Subcutaneous preadipocyte (primary cell): ENCODE data around the gene IRF2BP1. TPM values are rescaled to one million over a fixed set of nuclear protein-coding genes. Genes with fewer than 3 reads are reported as not detected.

Source experiments
- total RNA-seq: library from RNA; depleted of rRNA; stranded (reverse); fragments of >200 nt; gene quantifications from 2 replicates; pipeline ENCODE4 v1.2.3, GENCODE V29; 2012

Gene IRF2BP1, protein sequence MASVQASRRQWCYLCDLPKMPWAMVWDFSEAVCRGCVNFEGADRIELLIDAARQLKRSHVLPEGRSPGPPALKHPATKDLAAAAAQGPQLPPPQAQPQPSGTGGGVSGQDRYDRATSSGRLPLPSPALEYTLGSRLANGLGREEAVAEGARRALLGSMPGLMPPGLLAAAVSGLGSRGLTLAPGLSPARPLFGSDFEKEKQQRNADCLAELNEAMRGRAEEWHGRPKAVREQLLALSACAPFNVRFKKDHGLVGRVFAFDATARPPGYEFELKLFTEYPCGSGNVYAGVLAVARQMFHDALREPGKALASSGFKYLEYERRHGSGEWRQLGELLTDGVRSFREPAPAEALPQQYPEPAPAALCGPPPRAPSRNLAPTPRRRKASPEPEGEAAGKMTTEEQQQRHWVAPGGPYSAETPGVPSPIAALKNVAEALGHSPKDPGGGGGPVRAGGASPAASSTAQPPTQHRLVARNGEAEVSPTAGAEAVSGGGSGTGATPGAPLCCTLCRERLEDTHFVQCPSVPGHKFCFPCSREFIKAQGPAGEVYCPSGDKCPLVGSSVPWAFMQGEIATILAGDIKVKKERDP
- total RNA-seq = 18.0 and 21.7 TPM in 2 replicates

DNA sequence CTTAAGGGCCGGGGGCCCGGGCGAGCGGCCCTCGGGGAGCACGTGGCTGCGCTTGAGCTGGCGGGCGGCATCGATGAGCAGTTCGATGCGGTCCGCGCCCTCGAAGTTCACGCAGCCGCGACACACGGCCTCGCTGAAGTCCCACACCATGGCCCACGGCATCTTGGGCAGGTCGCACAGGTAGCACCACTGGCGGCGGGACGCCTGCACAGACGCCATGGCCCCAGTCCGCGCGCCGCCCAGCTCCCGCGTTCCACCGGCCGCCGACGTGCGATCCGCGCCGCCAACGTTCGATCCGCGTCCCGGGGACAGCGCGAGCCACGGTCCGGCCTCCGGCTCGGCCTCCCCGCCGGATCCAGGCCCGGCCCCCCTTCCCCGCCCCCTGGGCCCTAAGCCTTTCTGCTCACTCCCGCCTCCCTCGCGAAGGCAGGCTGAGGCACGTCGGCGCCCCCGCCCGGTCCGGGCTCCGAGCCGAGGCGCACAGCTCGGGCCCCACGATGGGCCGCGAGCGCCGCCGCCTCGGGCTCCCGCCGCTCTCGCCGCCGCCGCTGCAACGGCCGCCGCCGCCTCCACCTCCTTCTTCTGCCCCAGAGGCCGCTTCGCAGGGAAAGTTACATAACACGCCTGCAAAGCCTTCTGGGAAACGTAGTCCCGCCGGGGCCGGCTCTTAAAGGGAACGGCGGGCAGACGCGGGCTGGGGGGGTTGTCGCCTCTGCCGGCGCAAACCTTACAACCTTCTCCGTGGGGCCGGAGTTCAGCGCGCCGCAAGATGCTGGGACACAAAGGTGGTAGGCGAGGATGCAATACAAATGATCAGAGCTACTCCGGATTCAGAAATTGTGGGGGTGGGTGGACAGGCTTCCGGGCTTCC lies at the start of gene IRF2BP1:
Gene IRF2BP1, minus strand, starts transcription at position 586 of the 871 bp plus-strand sequence. Its CDS starts 367 bp downstream, at position 219.

GRCh38 chr19:45913874-45914830 lies 28.2 kb upstream of the IRF2BP1 start, which contains the start of gene NANOS2:
Gene NANOS2, minus strand, starts transcription at chr19:45914778. Its CDS starts 85 bp downstream, at chr19:45914693.

DNA sequence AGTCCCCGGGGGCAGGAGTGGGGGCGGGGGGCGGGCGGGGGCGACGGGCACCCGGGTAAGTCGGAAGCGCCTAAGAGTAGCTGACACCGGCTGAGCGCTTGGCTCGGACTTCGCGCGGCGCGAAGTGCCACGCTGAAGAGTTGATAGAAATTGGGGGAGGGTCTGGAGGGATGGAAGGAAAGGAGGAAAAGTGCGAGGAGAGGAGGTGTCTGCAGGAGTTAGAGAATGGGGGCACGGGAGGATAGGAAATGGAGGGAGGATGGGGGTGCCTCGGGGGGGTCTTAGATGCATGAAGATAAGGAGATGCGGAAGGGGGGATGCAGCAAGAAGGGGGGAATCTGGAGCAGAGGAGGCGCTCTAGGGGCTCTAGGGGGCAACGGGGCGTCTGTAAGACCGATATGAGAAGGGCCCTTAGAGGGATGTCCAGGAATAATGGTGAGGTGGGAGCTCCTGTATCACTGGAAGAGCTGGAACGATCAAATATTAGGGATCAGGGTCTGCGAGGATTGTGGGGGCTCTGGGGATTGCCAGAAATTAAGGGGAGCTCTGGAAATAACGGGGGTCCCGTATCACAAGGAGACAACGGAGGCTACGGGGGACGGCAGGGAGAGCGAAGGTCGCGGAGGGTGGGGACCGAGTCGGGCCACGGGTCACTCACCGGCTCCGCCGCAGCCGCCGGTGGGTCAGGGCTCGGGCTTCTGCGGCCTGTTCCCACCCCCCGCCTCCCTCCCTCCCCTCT lies 16.1 kb upstream of the IRF2BP1 start, which contains the start of gene MYPOP:
Gene MYPOP, minus strand, starts transcription at position 702 of the 739 bp plus-strand sequence. CDS start 840 bp downstream, outside the sequence.

DNA sequence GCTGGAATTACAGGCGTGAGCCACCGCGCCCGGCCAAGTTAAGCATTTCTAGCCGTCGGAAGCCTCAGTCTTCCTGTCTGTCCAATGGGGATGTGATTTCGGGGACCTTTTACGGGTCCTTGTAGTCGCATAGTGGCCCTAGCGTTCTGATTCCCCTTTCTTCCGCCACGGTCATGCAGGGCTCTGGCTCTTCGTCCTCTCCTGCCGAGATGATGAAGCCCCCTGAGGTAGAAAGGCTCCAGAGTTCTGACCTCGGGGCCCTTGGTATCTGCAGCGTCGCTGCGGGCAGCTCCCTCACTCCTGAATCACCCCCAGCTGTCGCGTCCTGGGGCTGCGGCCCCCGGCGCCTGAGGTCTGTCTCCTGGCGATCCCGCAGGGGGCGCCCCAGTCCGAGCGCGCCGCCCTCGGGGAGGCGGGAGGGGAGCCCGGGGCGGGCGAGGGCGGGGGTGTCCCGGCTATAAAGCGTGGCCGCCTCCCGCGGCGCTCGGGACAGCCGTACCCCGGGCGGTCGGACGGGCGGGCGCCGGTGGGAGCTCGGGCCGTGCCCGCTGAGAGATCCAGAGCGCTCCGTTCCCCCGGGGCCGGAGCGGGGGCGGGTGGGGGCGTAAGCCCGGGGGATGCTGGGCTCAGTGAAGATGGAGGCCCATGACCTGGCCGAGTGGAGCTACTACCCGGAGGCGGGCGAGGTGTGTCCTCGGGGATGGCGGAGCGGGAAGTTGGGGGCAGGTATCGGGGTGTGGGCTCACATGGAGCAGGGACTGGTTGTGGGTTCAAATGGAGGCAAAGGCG lies 21.9 kb downstream of the IRF2BP1 start, which contains the start of gene FOXA3:
Gene FOXA3, plus strand, starts transcription at position 487 of the 789 bp plus-strand sequence. Its CDS starts 131 bp downstream, at position 618.

DNA sequence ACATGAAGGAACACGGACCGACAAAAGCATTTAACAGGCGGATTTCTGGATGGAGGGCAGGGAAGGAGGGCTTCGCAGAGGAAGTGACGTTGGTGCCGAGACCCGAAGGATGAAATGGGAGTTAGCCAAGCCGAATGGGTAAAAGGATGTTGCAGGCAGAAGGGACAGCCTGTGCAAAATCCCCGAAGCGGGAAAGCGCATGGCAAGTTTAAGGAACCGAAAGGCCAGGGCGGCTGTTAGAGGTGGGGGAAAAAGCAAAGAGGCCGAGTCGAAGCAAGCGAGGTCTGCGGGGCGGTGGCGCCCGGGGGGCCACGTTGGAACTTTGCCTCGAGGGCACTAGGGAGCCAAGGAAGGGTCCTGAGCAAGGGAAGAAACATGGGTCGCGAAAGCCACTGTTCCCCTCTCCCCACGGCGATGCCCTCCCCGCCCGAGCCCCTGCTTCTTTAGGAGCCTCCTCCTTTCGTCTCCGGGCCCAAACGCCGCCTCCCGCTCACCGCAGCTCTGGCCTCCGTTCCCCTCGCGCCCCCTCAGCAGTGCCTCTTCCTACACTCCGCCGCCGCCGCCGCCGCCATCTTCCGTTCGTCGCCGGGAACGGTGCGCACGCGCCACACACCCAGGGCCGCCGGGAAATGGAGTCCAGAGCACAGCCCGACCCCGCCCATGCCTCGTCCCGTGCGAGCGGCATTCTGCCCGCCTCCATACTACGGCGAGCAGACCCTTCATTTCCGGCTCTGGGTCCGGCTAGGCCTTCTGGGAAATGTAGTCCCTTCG lies 23.2 kb downstream of the IRF2BP1 start, which contains the start of gene SYMPK:
Gene SYMPK, minus strand, starts transcription at position 584 of the 771 bp plus-strand sequence. CDS start 8,652 bp downstream, outside the sequence.

Other genes with a start within 250 kb of the IRF2BP1 start
- gene EML2, start 246.7 kb downstream of the IRF2BP1 start, total RNA-seq = 12.5 and 25.2 TPM in 2 replicates
- not detected in 2 replicates for gene GIPR, start 217.9 kb downstream of the IRF2BP1 start, total RNA-seq
- 200 and 333 TPM in 2 replicates for gene SNRPD2, start 194.2 kb downstream of the IRF2BP1 start, total RNA-seq
- 20.9 and 28.3 TPM in 2 replicates for gene QPCTL, start 193.5 kb downstream of the IRF2BP1 start, total RNA-seq
- gene FBXO46, start 155.2 kb downstream of the IRF2BP1 start, total RNA-seq = 7.7 and 14.7 TPM in 2 replicates
- not detected in 2 replicates for gene MEIOSIN, start 152.7 kb downstream of the IRF2BP1 start, total RNA-seq
- 6.6 and 7.8 TPM in 2 replicates for gene SIX5, start 116.9 kb downstream of the IRF2BP1 start, total RNA-seq
- 13.7 and 22.4 TPM in 2 replicates for gene DMPK, start 103.7 kb downstream of the IRF2BP1 start, total RNA-seq
- 36.0 and 51.0 TPM in 2 replicates for gene DMWD, start 93.3 kb downstream of the IRF2BP1 start, total RNA-seq
- under 0.01 and 0.39 TPM in 2 replicates for gene RSPH6A, start 70.8 kb downstream of the IRF2BP1 start, total RNA-seq
- 41.2 and 55.5 TPM in 2 replicates for gene SYMPK, start 23.0 kb downstream of the IRF2BP1 start, total RNA-seq
- gene FOXA3, start 21.8 kb downstream of the IRF2BP1 start, total RNA-seq = not detected in 2 replicates
- gene MYPOP, start 16.5 kb upstream of the IRF2BP1 start, total RNA-seq = 1.5 and 2.5 TPM in 2 replicates
- not detected in 2 replicates for gene NANOS2, start 28.6 kb upstream of the IRF2BP1 start, total RNA-seq
- 0.39 TPM in 1 of 2 replicates, not detected in the other for gene NOVA2, start 87.7 kb upstream of the IRF2BP1 start, total RNA-seq
- 7.4 and 7.7 TPM in 2 replicates for gene CCDC61, start 109.3 kb upstream of the IRF2BP1 start, total RNA-seq
- gene PGLYRP1, start 136.9 kb upstream of the IRF2BP1 start, total RNA-seq = not detected in 2 replicates
- gene IGFL4, start 154.9 kb upstream of the IRF2BP1 start, total RNA-seq = not detected in 2 replicates
- not detected in 2 replicates for gene IGFL3, start 238.5 kb upstream of the IRF2BP1 start, total RNA-seq